Sigmoid colon (tissue), 7 donors: ENCODE data around the gene NLRC3. TPM values are rescaled to one million over a fixed set of nuclear protein-coding genes. Genes with fewer than 3 reads are reported as not detected.

Source experiments
- DNase-seq: peaks from one replicate; pipeline ENCODE4 v3.0.0-alpha.2; 2019
- H3K27ac ChIP-seq, 4 donors: fragments of 200-600 bp; sonication (generic); one replicate each; pipeline ENCODE4 v1.5.1; 2016 to 2019; ENCODE audit warnings: mild to moderate bottlenecking in 1 of 4
- H3K27me3 ChIP-seq, 3 donors: fragments of 200-600 bp; sonication (generic); one replicate each; pipeline ENCODE4 v1.5.1; 2019; ENCODE audit warnings: mild to moderate bottlenecking in 1 of 3
- H3K36me3 ChIP-seq, 4 donors: fragments of 200-600 bp; sonication (generic); one replicate each; pipeline ENCODE4 v1.5.1; 2016 to 2019
- H3K4me1 ChIP-seq, 4 donors: fragments of 200-600 bp; sonication (generic); one replicate each; pipeline ENCODE4 v1.5.1; 2017 to 2019
- H3K4me3 ChIP-seq, 4 donors: fragments of 200-600 bp; sonication (generic); one replicate each; pipeline ENCODE4 v1.5.1; 2017 to 2019; ENCODE audit warnings: mild to moderate bottlenecking in 2 of 4, moderate library complexity in 1 of 4
- H3K9me3 ChIP-seq, 4 donors: fragments of 200-600 bp in 3 of 4; sonication (generic) in 3 of 4; one replicate each; pipeline versions ENCODE4 v1.5.1 to v1.6.1; 2013 to 2019
- CTCF ChIP-seq, 4 experiments: fragments of 450-650 bp in 3 of 4; fragments of 200-600 bp in 1 of 4; IDR thresholded peaks; one replicate each; pipeline ENCODE4 v1.5.1; 2016 to 2019; ENCODE audit warnings: antibody characterized with exemption in 4 of 4, mild to moderate bottlenecking in 3 of 4, moderate library complexity in 2 of 4
- EP300 ChIP-seq, 4 donors: sonication (generic); formaldehyde crosslinking; IDR thresholded peaks; one replicate each; pipeline ENCODE4 v1.6.1; 2017; ENCODE audit warnings: antibody characterized with exemption in 4 of 4
- POLR2A ChIP-seq, 2 donors: fragments of 450-650 bp; IDR thresholded peaks; one replicate each; pipeline ENCODE4 v1.6.1; 2016; ENCODE audit warnings: antibody characterized with exemption in 2 of 2, mild to moderate bottlenecking in 2 of 2, moderate library complexity in 2 of 2
- POLR2AphosphoS5 ChIP-seq, 4 donors: sonication (generic); formaldehyde crosslinking; IDR thresholded peaks; one replicate each; pipeline ENCODE4 v1.6.1; 2017; ENCODE audit warnings: antibody characterized with exemption in 4 of 4
- WGBS, 2 donors: extraction: QIAGEN DNeasy Blood & Tissue Kit; methylation state at CpG; one replicate each; pipeline ENCODE4 v1.1.7; 2013; 5-methylcytosine and 5-hydroxymethylcytosine counted together
- intact Hi-C: fragments of 100-400 bp; cut with DNase I; formaldehyde crosslinking; loops from one replicate; pipeline ENCODE4 v1.15.1; 2023
- polyA plus RNA-seq, 3 donors: library from polyadenylated mRNA; stranded (reverse); fragments of 200-250 nt; gene quantifications; one replicate each; pipeline ENCODE4 v1.2.3, GENCODE V29; 2013
- total RNA-seq, 4 donors: library from RNA; depleted of rRNA; stranded (reverse); fragments of >200 nt; gene quantifications; one replicate each; pipeline ENCODE4 v1.1.0, GENCODE V29; 2016
- donor health status: healthy with polysubstance abuse.
- donor health status: Bipolar disorder and iron deficiency.
- donor health status: healthy.

NLRC3 gene
- total and polyA plus RNA-seq, 7 donors = under 0.01 to 7.0 (median 0.27) TPM; not detected in 2

GRCh38 chr16:3598236-3598635, 21.0 kb upstream of the NLRC3 start:
- no peaks in the 10 kb centered on the region for H3K4me1 ChIP-seq
- peaks cover 0 to 44% (median 5%) of the 10 kb centered on the region in 4 donors for H3K36me3 ChIP-seq
- WGBS, 2 donors = 95 to 96% methylated on average over 12 of the region's 12 CpGs
- no peak overlapping the region for H3K27ac ChIP-seq
- TF ChIP-seq POLR2A (IDR thresholded peaks at IDR 0.05) (no peak), EP300 (IDR thresholded peaks at IDR 0.05) (no peak), CTCF (IDR thresholded peaks at IDR 0.05) (no peak), POLR2AphosphoS5 (IDR thresholded peaks at IDR 0.05) (no peak)
- H3K9me3 ChIP-seq = no peaks in the 10 kb centered on the region
- intact Hi-C loops = no loop called here
- no peak overlapping the region for H3K4me3 ChIP-seq
- DNase-seq = no peak
- no peaks in the 10 kb centered on the region for H3K27me3 ChIP-seq

- no peaks in the 10 kb centered on the region for H3K9me3 ChIP-seq
- no peak for DNase-seq
- intact Hi-C loops = no loop called here
- no peak for TF ChIP-seq POLR2AphosphoS5 (IDR thresholded peaks at IDR 0.05)
- TF ChIP-seq EP300 (IDR thresholded peaks at IDR 0.05) = no peak
- no peak overlapping the region for H3K4me3 ChIP-seq
- peaks cover 0 to 39% (median 5%) of the 10 kb centered on the region in 4 donors for H3K36me3 ChIP-seq
- H3K27ac ChIP-seq = no peak overlapping the region
- 96 to 98% methylated on average over 17 of the region's 17 CpGs for WGBS, 2 donors
- H3K4me1 ChIP-seq = no peaks in the 10 kb centered on the region
- no peaks in the 10 kb centered on the region for H3K27me3 ChIP-seq
These were observed 20.5 kb upstream of the NLRC3 start for GRCh38 chr16:3597676-3598075.

- DNase-seq = no peak
- peaks cover 0 to 34% (median 5%) of the 10 kb centered on the region in 4 donors for H3K36me3 ChIP-seq
- H3K4me3 ChIP-seq = no peak overlapping the region
- H3K27me3 ChIP-seq = no peaks in the 10 kb centered on the region
- peaks cover 0 to under 1% (median 0%) of the 10 kb centered on the region in 4 donors for H3K4me1 ChIP-seq
- H3K9me3 ChIP-seq = no peaks in the 10 kb centered on the region
- H3K27ac ChIP-seq = no peak overlapping the region
- WGBS, 2 donors = 79 to 93% methylated on average over 10 of the region's 10 CpGs
- intact Hi-C loops = no loop called here
- TF ChIP-seq EP300 (IDR thresholded peaks at IDR 0.05) (no peak), POLR2AphosphoS5 (IDR thresholded peaks at IDR 0.05) (no peak), CTCF (IDR thresholded peaks at IDR 0.05) (no peak), POLR2A (IDR thresholded peaks at IDR 0.05) (no peak)
These were observed 20.0 kb upstream of the NLRC3 start for GRCh38 chr16:3597226-3597625.

- peaks cover 0 to 9% (median 2%) of the 10 kb centered on the region in 4 donors for H3K4me1 ChIP-seq
- no peaks in the 10 kb centered on the region for H3K9me3 ChIP-seq
- intact Hi-C loops = no loop called here
- no peaks in the 10 kb centered on the region for H3K27me3 ChIP-seq
- H3K27ac ChIP-seq = no peak overlapping the region
- peaks cover 0 to 25% (median 5%) of the 10 kb centered on the region in 4 donors for H3K36me3 ChIP-seq
- no peak for TF ChIP-seq CTCF (IDR thresholded peaks at IDR 0.05)
- no peak for TF ChIP-seq EP300 (IDR thresholded peaks at IDR 0.05)
- TF ChIP-seq POLR2A (IDR thresholded peaks at IDR 0.05) = no peak
- no peak for TF ChIP-seq POLR2AphosphoS5 (IDR thresholded peaks at IDR 0.05)
- DNase-seq = no peak
- WGBS, 2 donors = 94% methylated on average over 27 of the region's 27 CpGs
- no peak overlapping the region for H3K4me3 ChIP-seq
These were observed 19.1 kb upstream of the NLRC3 start for GRCh38 chr16:3596101-3596861.

DNA sequence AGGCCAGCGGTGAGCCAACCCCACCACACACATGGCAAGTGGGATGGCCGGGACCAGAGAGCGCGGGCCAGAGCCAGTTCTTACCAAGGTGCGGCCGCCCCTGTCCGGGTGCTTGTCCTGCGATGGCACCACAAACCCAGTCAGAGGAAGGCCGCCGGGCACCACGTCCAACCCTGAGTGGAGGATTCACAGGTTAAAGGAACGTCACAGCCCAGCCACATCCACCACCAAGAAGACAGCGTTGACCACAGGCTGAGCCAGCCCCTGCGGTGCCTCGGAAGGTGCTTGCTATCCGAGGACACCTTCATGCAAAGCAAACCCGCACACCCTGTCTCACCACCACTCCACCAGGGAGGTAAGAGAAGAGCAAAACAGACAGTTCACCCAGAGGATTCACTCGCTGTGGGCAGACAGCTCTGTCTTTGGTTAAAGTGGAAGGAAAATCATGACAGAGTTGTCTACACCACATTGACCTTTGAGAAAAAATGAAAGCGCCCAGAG, 18.4 kb upstream of the NLRC3 start:
- intact Hi-C loops = no loop called here
- H3K4me3 ChIP-seq = no peak overlapping the region
- TF ChIP-seq CTCF (IDR thresholded peaks at IDR 0.05) (no peak), POLR2AphosphoS5 (IDR thresholded peaks at IDR 0.05) (no peak), POLR2A (IDR thresholded peaks at IDR 0.05) (no peak), EP300 (IDR thresholded peaks at IDR 0.05) (no peak)
- H3K4me1 ChIP-seq = peaks cover 0 to 11% (median 3%) of the 10 kb centered on the region in 4 donors
- no peak for DNase-seq
- WGBS, 2 donors = 97 to 98% methylated on average over 19 of the region's 19 CpGs
- H3K36me3 ChIP-seq = peaks cover 0 to 18% (median 3%) of the 10 kb centered on the region in 4 donors
- H3K27ac ChIP-seq = no peak overlapping the region
- H3K9me3 ChIP-seq = no peaks in the 10 kb centered on the region
- no peaks in the 10 kb centered on the region for H3K27me3 ChIP-seq
